ENCODE data around the gene ACY1. TPM values are rescaled to one million over a fixed set of nuclear protein-coding genes. Genes with fewer than 3 reads are reported as not detected.

The ACY1 gene
- total and polyA plus RNA-seq, 10 of the 15 experiments (the other 5 are each of a cell fraction or from before 2014, with no cell fraction given) = 18.5 to 42.2 (median 27.8) TPM

DNA sequence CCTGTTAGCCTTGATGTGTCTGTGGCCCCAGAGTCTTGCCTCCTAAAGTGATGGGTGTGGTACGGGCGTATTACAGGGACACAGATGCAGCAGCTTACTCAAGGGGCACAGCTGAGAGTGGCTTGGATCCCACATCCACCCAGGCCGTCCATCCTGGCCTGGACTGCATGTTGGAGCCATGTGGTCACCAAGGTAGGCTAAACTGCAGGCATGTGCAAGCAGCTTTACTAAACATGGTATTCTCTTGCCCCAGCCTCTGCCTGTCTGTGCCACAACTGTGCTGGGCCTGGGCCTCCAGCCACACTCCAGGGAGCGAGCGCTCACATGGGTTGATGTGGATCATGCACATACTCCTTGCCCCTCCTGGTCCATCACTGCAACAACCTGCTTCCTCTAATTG is 34.2 kb upstream of the ACY1 start:
- intact Hi-C loops (cut with micrococcal nuclease; ENCODE audit: unreplicated experiment) (no loop called here), in situ Hi-C loops (cut with MboI) (no loop called here)
- 96% methylated on average over 5 of the region's 5 CpGs for WGBS (ENCODE audit: insufficient coverage, insufficient replicate concordance, low lambda C conversion rate, missing lambda C conversion rate)
- ChIA-PET CTCF (no interaction called here), SMC1A (ENCODE audit: uncharacterized antibody, unreplicated experiment) (no interaction called here), POLR2A (no interaction called here), RAD21 (ENCODE audit: unreplicated experiment) (no interaction called here)
- H3K9ac ChIP-seq (ENCODE audit: control insufficient read depth, insufficient read depth, low read length) = no peak overlapping the region
- H3K79me2 ChIP-seq (ENCODE audit: control insufficient read depth, insufficient read depth, low read length) = no peaks in the 10 kb centered on the region
- H3K27me3 ChIP-seq (replicated peaks in 1 of 2; ENCODE audit: control insufficient read depth in 2 of 2, insufficient read depth in 2 of 2, low read length in 1 of 2) = peaks cover 0 to 2% of the 10 kb centered on the region in 2 experiments; a peak in 1 of 4 replicates
- no peaks in the 10 kb centered on the region for H3K9me3 ChIP-seq (replicated peaks; ENCODE audit: control insufficient read depth, insufficient read depth, low read length)
- ATAC-seq (no peak), FAIRE-seq (no peak), DNase-seq (ENCODE audit: low read depth, low spot score) (no peak)
- no peak overlapping the region for H3K4me2 ChIP-seq (ENCODE audit: control insufficient read depth, insufficient read depth)
- no peaks in the 10 kb centered on the region for H3K4me1 ChIP-seq (ENCODE audit: control insufficient read depth, insufficient read depth, low read length)
- no peak overlapping the region for H2AFZ ChIP-seq (ENCODE audit: control insufficient read depth, low read depth, low read length)
- H3K36me3 ChIP-seq (ENCODE audit: control insufficient read depth in 2 of 2, insufficient read depth in 2 of 2, low read length in 1 of 2) = peaks cover 0 to 2% of the 10 kb centered on the region in 2 experiments; a peak in 1 of 4 replicates
- no peak overlapping the region for H3K27ac ChIP-seq (ENCODE audit: control insufficient read depth, insufficient read depth)
- BruUV-seq (replicated peaks) = no TSS peak
- TF ChIP-seq, protein P1, sequence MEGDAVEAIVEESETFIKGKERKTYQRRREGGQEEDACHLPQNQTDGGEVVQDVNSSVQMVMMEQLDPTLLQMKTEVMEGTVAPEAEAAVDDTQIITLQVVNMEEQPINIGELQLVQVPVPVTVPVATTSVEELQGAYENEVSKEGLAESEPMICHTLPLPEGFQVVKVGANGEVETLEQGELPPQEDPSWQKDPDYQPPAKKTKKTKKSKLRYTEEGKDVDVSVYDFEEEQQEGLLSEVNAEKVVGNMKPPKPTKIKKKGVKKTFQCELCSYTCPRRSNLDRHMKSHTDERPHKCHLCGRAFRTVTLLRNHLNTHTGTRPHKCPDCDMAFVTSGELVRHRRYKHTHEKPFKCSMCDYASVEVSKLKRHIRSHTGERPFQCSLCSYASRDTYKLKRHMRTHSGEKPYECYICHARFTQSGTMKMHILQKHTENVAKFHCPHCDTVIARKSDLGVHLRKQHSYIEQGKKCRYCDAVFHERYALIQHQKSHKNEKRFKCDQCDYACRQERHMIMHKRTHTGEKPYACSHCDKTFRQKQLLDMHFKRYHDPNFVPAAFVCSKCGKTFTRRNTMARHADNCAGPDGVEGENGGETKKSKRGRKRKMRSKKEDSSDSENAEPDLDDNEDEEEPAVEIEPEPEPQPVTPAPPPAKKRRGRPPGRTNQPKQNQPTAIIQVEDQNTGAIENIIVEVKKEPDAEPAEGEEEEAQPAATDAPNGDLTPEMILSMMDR (IDR thresholded peaks at IDR 0.05 in 2 of 3, conservative IDR thresholded peaks at IDR 0.05 in 1 of 3; ENCODE audit: control insufficient read depth in 2 of 3, extremely low read depth in 1 of 3, insufficient read depth in 1 of 3, low read depth in 3 of 3, low read length in 3 of 3) = no peak
- TF ChIP-seq ZSCAN29 (IDR thresholded peaks at IDR 0.05) (no peak), PAX5 (IDR thresholded peaks at IDR 0.05; ENCODE audit: borderline replicate concordance, low read depth, low read length) (no peak), RB1 (IDR thresholded peaks at IDR 0.05; ENCODE audit: borderline replicate concordance) (no peak), NFYB (IDR thresholded peaks at IDR 0.05; ENCODE audit: insufficient read depth, low read depth, low read length) (no peak), TCF7 (IDR thresholded peaks at IDR 0.05; ENCODE audit: borderline replicate concordance) (no peak), NFYA (IDR thresholded peaks at IDR 0.05; ENCODE audit: borderline replicate concordance, low read depth, low read length) (no peak), WRNIP1 (IDR thresholded peaks at IDR 0.05; ENCODE audit: borderline replicate concordance, low read depth, low read length) (no peak), RELA (IDR thresholded peaks at IDR 0.05; ENCODE audit: borderline replicate concordance, partially characterized antibody) (no peak), ZNF217 (IDR thresholded peaks at IDR 0.05) (no peak), EP300 (IDR thresholded peaks at IDR 0.05; ENCODE audit: borderline replicate concordance in 1 of 2, control insufficient read depth in 1 of 2, low read depth in 2 of 2, low read length in 2 of 2) (no peak), IKZF1 (conservative IDR thresholded peaks at IDR 0.05) (no peak), CBX3 (IDR thresholded peaks at IDR 0.05; ENCODE audit: borderline replicate concordance, low read depth) (no peak), RFX5 (IDR thresholded peaks at IDR 0.05; ENCODE audit: low read depth, low read length) (no peak), HDAC6 (IDR thresholded peaks at IDR 0.05; ENCODE audit: unreplicated experiment) (no peak), BHLHE40 (IDR thresholded peaks at IDR 0.05; ENCODE audit: borderline replicate concordance in 1 of 2, low read depth in 2 of 2, low read length in 1 of 2) (no peak), ZNF622 (IDR thresholded peaks at IDR 0.05) (no peak)
- TF ChIP-seq, protein P2, sequence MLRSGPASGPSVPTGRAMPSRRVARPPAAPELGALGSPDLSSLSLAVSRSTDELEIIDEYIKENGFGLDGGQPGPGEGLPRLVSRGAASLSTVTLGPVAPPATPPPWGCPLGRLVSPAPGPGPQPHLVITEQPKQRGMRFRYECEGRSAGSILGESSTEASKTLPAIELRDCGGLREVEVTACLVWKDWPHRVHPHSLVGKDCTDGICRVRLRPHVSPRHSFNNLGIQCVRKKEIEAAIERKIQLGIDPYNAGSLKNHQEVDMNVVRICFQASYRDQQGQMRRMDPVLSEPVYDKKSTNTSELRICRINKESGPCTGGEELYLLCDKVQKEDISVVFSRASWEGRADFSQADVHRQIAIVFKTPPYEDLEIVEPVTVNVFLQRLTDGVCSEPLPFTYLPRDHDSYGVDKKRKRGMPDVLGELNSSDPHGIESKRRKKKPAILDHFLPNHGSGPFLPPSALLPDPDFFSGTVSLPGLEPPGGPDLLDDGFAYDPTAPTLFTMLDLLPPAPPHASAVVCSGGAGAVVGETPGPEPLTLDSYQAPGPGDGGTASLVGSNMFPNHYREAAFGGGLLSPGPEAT (IDR thresholded peaks at IDR 0.05; ENCODE audit: low read depth) = no peak
- TF ChIP-seq, protein P3, sequence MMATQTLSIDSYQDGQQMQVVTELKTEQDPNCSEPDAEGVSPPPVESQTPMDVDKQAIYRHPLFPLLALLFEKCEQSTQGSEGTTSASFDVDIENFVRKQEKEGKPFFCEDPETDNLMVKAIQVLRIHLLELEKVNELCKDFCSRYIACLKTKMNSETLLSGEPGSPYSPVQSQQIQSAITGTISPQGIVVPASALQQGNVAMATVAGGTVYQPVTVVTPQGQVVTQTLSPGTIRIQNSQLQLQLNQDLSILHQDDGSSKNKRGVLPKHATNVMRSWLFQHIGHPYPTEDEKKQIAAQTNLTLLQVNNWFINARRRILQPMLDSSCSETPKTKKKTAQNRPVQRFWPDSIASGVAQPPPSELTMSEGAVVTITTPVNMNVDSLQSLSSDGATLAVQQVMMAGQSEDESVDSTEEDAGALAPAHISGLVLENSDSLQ (IDR thresholded peaks at IDR 0.05) = no peak
- TF ChIP-seq, protein P4, sequence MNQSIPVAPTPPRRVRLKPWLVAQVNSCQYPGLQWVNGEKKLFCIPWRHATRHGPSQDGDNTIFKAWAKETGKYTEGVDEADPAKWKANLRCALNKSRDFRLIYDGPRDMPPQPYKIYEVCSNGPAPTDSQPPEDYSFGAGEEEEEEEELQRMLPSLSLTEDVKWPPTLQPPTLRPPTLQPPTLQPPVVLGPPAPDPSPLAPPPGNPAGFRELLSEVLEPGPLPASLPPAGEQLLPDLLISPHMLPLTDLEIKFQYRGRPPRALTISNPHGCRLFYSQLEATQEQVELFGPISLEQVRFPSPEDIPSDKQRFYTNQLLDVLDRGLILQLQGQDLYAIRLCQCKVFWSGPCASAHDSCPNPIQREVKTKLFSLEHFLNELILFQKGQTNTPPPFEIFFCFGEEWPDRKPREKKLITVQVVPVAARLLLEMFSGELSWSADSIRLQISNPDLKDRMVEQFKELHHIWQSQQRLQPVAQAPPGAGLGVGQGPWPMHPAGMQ (IDR thresholded peaks at IDR 0.05; ENCODE audit: borderline replicate concordance) = no peak
- no peaks in the 10 kb centered on the region for H4K20me1 ChIP-seq (ENCODE audit: control insufficient read depth, insufficient read depth)
- H3K4me3 ChIP-seq = no peak overlapping the region

Data from GM12878 (cell line).